OCI-LY7 (cell line): ENCODE measurements around the gene CDH6. TPM values are rescaled to one million over a fixed set of nuclear protein-coding genes. Genes with fewer than 3 reads are reported as not detected.

Source experiments
- BruUV-seq: library from RNA; stranded (reverse); fragments of 400-500 nt; replicated peaks from 2 replicates; lab custom pipeline; 2021; lab: Mats Ljungman, UMichigan
- CTCF ChIA-PET: fragments of 300-600 bp; sonication (Branson Sonifier 250); formaldehyde crosslinking; loops from one replicate; lab custom pipeline; 2022; ENCODE audit warnings: antibody characterized with exemption; ENCODE audit not compliant: unreplicated experiment; lab: Charles Lee
- POLR2A ChIA-PET: fragments of 300-600 bp; sonication (Branson Sonifier 250); formaldehyde crosslinking; loops from one replicate; lab custom pipeline; 2022; ENCODE audit warnings: antibody characterized with exemption; lab: Charles Lee
- DNase-seq: peaks from one replicate; pipeline ENCODE4 v3.0.0-alpha.2; 2015; ENCODE audit warnings: low spot score
- H2AFZ ChIP-seq: fragments of 200-600 bp; sonication (generic), shearing (Covaris generic); 2 replicates; pipeline ENCODE4 v1.6.1; 2014; ENCODE audit warnings: mild to moderate bottlenecking, antibody characterized with exemption, low read length, moderate library complexity
- H3K27ac ChIP-seq: fragments of 200-600 bp; sonication (generic); 2 replicates; pipeline ENCODE4 v1.5.1; 2014; ENCODE audit warnings: mixed run types, low read depth, mild to moderate bottlenecking, moderate library complexity, low read length, inconsistent platforms; ENCODE audit not compliant: poor library complexity, severe bottlenecking
- H3K36me3 ChIP-seq: fragments of 200-600 bp; sonication (generic); 2 replicates; pipeline ENCODE4 v1.6.1; 2014; ENCODE audit warnings: mild to moderate bottlenecking, antibody characterized with exemption, low read length, moderate library complexity, mixed read lengths; ENCODE audit not compliant: insufficient read depth
- H3K4me1 ChIP-seq: fragments of 200-600 bp; sonication (generic); 2 replicates; pipeline ENCODE4 v1.5.1; 2014; ENCODE audit warnings: mild to moderate bottlenecking, low read length; ENCODE audit not compliant: insufficient read depth, poor library complexity, severe bottlenecking
- H3K4me2 ChIP-seq: fragments of 200-600 bp; sonication (generic); 2 replicates; pipeline ENCODE4 v1.6.1; 2014; ENCODE audit warnings: mild to moderate bottlenecking, low read length
- H3K4me3 ChIP-seq: fragments of 200-600 bp; sonication (generic); 2 replicates; pipeline ENCODE4 v1.5.1; 2014; ENCODE audit warnings: mild to moderate bottlenecking, low read depth, low read length; ENCODE audit not compliant: poor library complexity, severe bottlenecking
- H3K79me2 ChIP-seq: fragments of 200-600 bp; sonication (generic); 2 replicates; pipeline ENCODE4 v1.6.1; 2016; ENCODE audit warnings: low read depth, mild to moderate bottlenecking, low read length, moderate library complexity, mixed read lengths; ENCODE audit not compliant: insufficient read depth
- H3K9me2 ChIP-seq: fragments of 200-600 bp; sonication (generic); 2 replicates; pipeline ENCODE4 v1.6.1; 2016; ENCODE audit warnings: mild to moderate bottlenecking, low read length, mixed read lengths; ENCODE audit not compliant: insufficient read depth
- H3K9me3 ChIP-seq: fragments of 200-600 bp; sonication (generic); 2 replicates; pipeline ENCODE4 v1.6.1; 2014; ENCODE audit warnings: mild to moderate bottlenecking, mixed run types, low read length, mixed read lengths
- H4K20me1 ChIP-seq: fragments of 200-600 bp; sonication (generic); 2 replicates; pipeline ENCODE4 v1.6.1; 2014; ENCODE audit warnings: mild to moderate bottlenecking, antibody characterized with exemption, low read length, moderate library complexity, mixed read lengths; ENCODE audit not compliant: insufficient read depth
- CTCF ChIP-seq: fragments of 200-600 bp; sonication (generic); conservative IDR thresholded peaks from 2 replicates; pipeline ENCODE4 v1.5.1; 2014; ENCODE audit warnings: mild to moderate bottlenecking, antibody characterized with exemption, low read length, moderate library complexity, mixed read lengths
- EZH2phosphoT487 ChIP-seq: fragments of 200-600 bp; sonication (generic); IDR thresholded peaks from 2 replicates; pipeline ENCODE4 v1.6.1; 2018; ENCODE audit warnings: low read depth, borderline replicate concordance, mild to moderate bottlenecking, mixed run types, antibody characterized with exemption, low read length, moderate library complexity, mixed read lengths
- intact Hi-C: fragments of 100-400 bp; cut with micrococcal nuclease; formaldehyde crosslinking; loops from one replicate; pipeline ENCODE4 v1.10.0; 2022; ENCODE audit not compliant: unreplicated experiment
- total RNA-seq, 2 experiments: library from RNA; depleted of rRNA in 1 of 2; stranded (reverse); fragments of >200 nt in 1 of 2; shearing (Covaris generic) in 1 of 2; gene quantifications; 2 replicates each; pipeline ENCODE4 v1.2.3, GENCODE V29; 2014 to 2022

Gene CDH6
- total RNA-seq, 2 experiments from 2014 or later = not detected

GRCh38 chr5:31209334-31209733 lies 15.8 kb downstream of the CDH6 start:
- no peaks in the 10 kb centered on the region for H3K9me3 ChIP-seq
- no peak overlapping the region for H3K27ac ChIP-seq
- DNase-seq = no peak
- H4K20me1 ChIP-seq = no peaks in the 10 kb centered on the region
- no peaks in the 10 kb centered on the region for H3K36me3 ChIP-seq
- no peak for TF ChIP-seq EZH2phosphoT487
- no peak for TF ChIP-seq CTCF
- no peaks in the 10 kb centered on the region for H3K9me2 ChIP-seq
- H3K4me2 ChIP-seq = no peak overlapping the region
- no peaks in the 10 kb centered on the region for H3K4me1 ChIP-seq
- BruUV-seq = no TSS peak
- H2AFZ ChIP-seq = no peak overlapping the region
- no peak overlapping the region for H3K4me3 ChIP-seq
- ChIA-PET CTCF (no interaction called here), POLR2A (interaction anchor here (1.5 kb wide), 1 partner anchor 9 kb away, joined by 4 read pairs; no protein-coding TSS in a partner anchor)
- no peaks in the 10 kb centered on the region for H3K79me2 ChIP-seq
- intact Hi-C loops = no loop called here

DNA sequence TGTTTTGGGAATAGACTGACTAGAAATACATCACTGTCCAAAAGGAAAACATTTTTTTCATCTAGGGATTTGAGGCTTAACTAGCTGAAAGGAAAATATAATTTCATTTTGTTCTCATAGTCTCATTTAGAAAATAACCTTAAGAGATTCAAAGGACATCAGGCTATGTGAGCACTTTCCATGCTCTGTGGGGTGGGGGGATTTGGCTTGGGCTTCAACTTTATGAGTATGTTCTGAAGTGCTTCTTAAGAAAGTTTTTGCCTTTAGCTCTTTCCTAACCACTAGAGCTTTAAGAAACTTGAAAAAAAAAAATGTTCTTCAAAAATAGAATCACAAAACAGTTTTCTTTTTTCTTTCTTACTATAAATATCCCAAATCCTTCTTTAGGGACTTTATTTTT lies 17.6 kb downstream of the CDH6 start:
- Histone ChIP-seq H3K4me1 (no peaks in the 10 kb centered on the region), H3K9me2 (no peaks in the 10 kb centered on the region), H3K27ac (no peak overlapping the region), H4K20me1 (no peaks in the 10 kb centered on the region), H3K36me3 (no peaks in the 10 kb centered on the region), H3K4me3 (no peak overlapping the region), H3K79me2 (no peaks in the 10 kb centered on the region), H3K9me3 (no peaks in the 10 kb centered on the region), H3K4me2 (no peak overlapping the region), H2AFZ (no peak overlapping the region)
- ChIA-PET CTCF (no interaction called here), POLR2A (interaction anchor here (0.6 to 1.1 kb wide), 2 partner anchors 74 to 141 kb away, joined by 3 to 4 read pairs; no protein-coding TSS in a partner anchor)
- no peak for TF ChIP-seq CTCF
- no peak for TF ChIP-seq EZH2phosphoT487
- intact Hi-C loops = no loop called here
- no peak for DNase-seq
- BruUV-seq = no TSS peak

DNA sequence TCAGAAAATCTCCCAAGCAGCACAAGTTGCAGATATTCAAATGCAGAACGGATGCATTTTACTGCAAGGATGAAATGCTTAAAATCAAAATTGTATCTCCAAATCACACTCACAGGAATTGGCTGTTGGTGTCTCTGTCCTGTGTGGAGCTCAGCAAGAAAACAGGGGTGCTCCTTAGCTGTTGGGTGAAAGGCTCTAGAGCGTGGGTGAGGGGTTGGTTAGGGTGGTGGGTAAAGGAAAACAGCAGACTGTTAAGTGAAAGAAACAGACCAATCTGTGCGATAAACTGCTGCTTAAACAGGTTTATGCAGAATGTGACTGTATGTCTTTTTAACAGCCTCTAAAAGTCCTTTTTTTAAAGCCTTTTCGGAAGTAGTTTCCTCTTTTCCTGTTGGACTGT lies 19.8 kb downstream of the CDH6 start:
- BruUV-seq = no TSS peak
- Histone ChIP-seq H3K4me1 (no peaks in the 10 kb centered on the region), H3K9me2 (no peaks in the 10 kb centered on the region), H3K4me2 (no peak overlapping the region), H3K4me3 (no peak overlapping the region), H3K9me3 (no peaks in the 10 kb centered on the region), H4K20me1 (no peaks in the 10 kb centered on the region), H2AFZ (no peak overlapping the region), H3K79me2 (no peaks in the 10 kb centered on the region), H3K36me3 (no peaks in the 10 kb centered on the region), H3K27ac (no peak overlapping the region)
- CTCF ChIA-PET = no interaction called here
- POLR2A ChIA-PET = no interaction called here
- no peak for TF ChIP-seq CTCF
- no peak for TF ChIP-seq EZH2phosphoT487
- intact Hi-C loops = no loop called here
- no peak for DNase-seq
